NCI-H2107 treated with DMSO at 0.1 percent for 48 hours (cell line): ENCODE measurements around the gene NGEF.
"Not testable (repeated sequence)": the region's sequence is repeated elsewhere in the genome, so short reads cannot be mapped to it uniquely, and the experiment has no call there.

Experiments
- DNase-seq: peaks from one replicate; lab custom pipeline; 2025; ENCODE audit not compliant: unreplicated experiment; lab: John Stamatoyannopoulos, UW

NGEF gene

GRCh38 chr2:233023761-233024410 lies 10.8 kb upstream of the NGEF start:
- no peak for DNase-seq

- DNase-seq = no peak
Measured at GRCh38 chr2:233023007-233023760, 10.1 kb upstream of the NGEF start.

GRCh38 chr2:233022561-233022960 lies 9.5 kb upstream of the NGEF start:
- no peak for DNase-seq

- DNase-seq = no peak
Measured at GRCh38 chr2:233021771-233022170, 8.7 kb upstream of the NGEF start.

- DNase-seq = no peak
Measured at GRCh38 chr2:233020454-233020853, 7.4 kb upstream of the NGEF start.

- not testable (repeated sequence) for DNase-seq
Measured at GRCh38 chr2:233019610-233020009, 6.6 kb upstream of the NGEF start.

- DNase-seq = no peak
Measured at GRCh38 chr2:233017947-233018346, 4.9 kb upstream of the NGEF start.

GRCh38 chr2:233015019-233015645 lies 2.1 kb upstream of the NGEF start:
- DNase-seq = no peak

- no peak for DNase-seq
Measured at GRCh38 chr2:233013650-233014049, 594 bp upstream of the NGEF start.

- no peak for DNase-seq
Measured at GRCh38 chr2:233012301-233012971, 620 bp downstream of the NGEF start.

- no peak for DNase-seq
Measured at GRCh38 chr2:233011702-233012131, 1.3 kb downstream of the NGEF start.

GRCh38 chr2:233011268-233011650 lies 1.8 kb downstream of the NGEF start:
- DNase-seq = no peak

- DNase-seq = no peak
Measured at GRCh38 chr2:233010569-233011267, 2.3 kb downstream of the NGEF start.

- no peak for DNase-seq
Measured at GRCh38 chr2:233009661-233010060, 3.4 kb downstream of the NGEF start.

GRCh38 chr2:233007739-233008138 lies 5.3 kb downstream of the NGEF start:
- no peak for DNase-seq

- DNase-seq = no peak
Measured at GRCh38 chr2:233007270-233007669, 5.8 kb downstream of the NGEF start.

GRCh38 chr2:233006648-233007047 lies 6.4 kb downstream of the NGEF start:
- DNase-seq = no peak

- no peak for DNase-seq
Measured at GRCh38 chr2:233005096-233005495, 8.0 kb downstream of the NGEF start.

- no peak for DNase-seq
Measured at GRCh38 chr2:233003658-233004555, 9.1 kb downstream of the NGEF start.
